CD4-positive, alpha-beta memory T cell (primary cell): Measurements from ENCODE around the gene MYO7A. TPM values are rescaled to one million over a fixed set of nuclear protein-coding genes. Genes with fewer than 3 reads are reported as not detected.

Source experiments
- CTCF ChIA-PET: fragments of 350-600 bp; sonication (Branson Sonifier 250); formaldehyde crosslinking; loops from one replicate; lab custom pipeline; 2021; ENCODE audit warnings: inconsistent platforms; ENCODE audit not compliant: partially characterized antibody; lab: Charles Lee
- POLR2A ChIA-PET: fragments of 350-600 bp; sonication (Branson Sonifier 250); formaldehyde crosslinking; loops from one replicate; lab custom pipeline; 2021; ENCODE audit not compliant: partially characterized antibody; lab: Charles Lee
- DNase-seq, 5 donors: peaks; one replicate each; pipeline versions ENCODE4 v3.0.0 to v3.0.0-alpha.2; 2020 to 2022; ENCODE audit warnings: mixed read lengths in 1 of 5
- H3K27ac ChIP-seq: one replicate; pipeline ENCODE4 v1.7.0; 2013; ENCODE audit warnings: low read depth, low read length
- H3K27me3 ChIP-seq: 2 replicates; pipeline ENCODE4 v1.7.0; 2013; ENCODE audit warnings: mild to moderate bottlenecking, low read length, moderate library complexity; ENCODE audit not compliant: insufficient read depth
- H3K36me3 ChIP-seq: 2 replicates; pipeline ENCODE4 v1.7.0; 2013; ENCODE audit warnings: mild to moderate bottlenecking, low read length, moderate library complexity; ENCODE audit not compliant: insufficient read depth
- H3K4me1 ChIP-seq: 2 replicates; pipeline ENCODE4 v1.7.0; 2013; ENCODE audit warnings: mild to moderate bottlenecking, low read length, moderate library complexity; ENCODE audit not compliant: insufficient read depth
- H3K4me3 ChIP-seq, 2 donors: one replicate each; pipeline ENCODE4 v1.7.0; 2013; ENCODE audit warnings: low read length in 2 of 2, mild to moderate bottlenecking in 1 of 2
- H3K9me3 ChIP-seq, 2 donors: one replicate each; pipeline ENCODE4 v1.7.0; 2013; ENCODE audit warnings: low read length in 2 of 2, control low read depth in 1 of 2; ENCODE audit not compliant: control insufficient read depth in 1 of 2
- H3K27ac Mint-ChIP-seq, 7 donors: one replicate each; pipeline ENCODE4 v1.8.0; 2020 to 2021; ENCODE audit warnings: mixed read lengths in 7 of 7, mild to moderate bottlenecking in 6 of 7, inconsistent platforms in 3 of 7, moderate library complexity in 3 of 7
- H3K27me3 Mint-ChIP-seq, 2 donors: one replicate each; pipeline ENCODE4 v1.8.0; 2020 to 2021; ENCODE audit warnings: mixed read lengths in 2 of 2
- H3K36me3 Mint-ChIP-seq, 2 donors: one replicate each; pipeline ENCODE4 v1.8.0; 2020 to 2021; ENCODE audit warnings: mixed read lengths in 2 of 2, inconsistent platforms in 1 of 2, mild to moderate bottlenecking in 1 of 2
- H3K4me1 Mint-ChIP-seq, 4 donors: one replicate each; pipeline ENCODE4 v1.8.0; 2020 to 2021; ENCODE audit warnings: mixed read lengths in 4 of 4, mild to moderate bottlenecking in 1 of 4
- H3K4me3 Mint-ChIP-seq, 8 donors: one replicate each; pipeline ENCODE4 v1.8.0; 2020 to 2021; ENCODE audit warnings: mixed read lengths in 8 of 8, mild to moderate bottlenecking in 7 of 8, moderate library complexity in 6 of 8, inconsistent platforms in 3 of 8
- H3K9me3 Mint-ChIP-seq, 8 donors: one replicate each; pipeline ENCODE4 v1.8.0; 2020 to 2021; ENCODE audit warnings: mixed read lengths in 8 of 8, mild to moderate bottlenecking in 5 of 8, inconsistent platforms in 3 of 8, moderate library complexity in 1 of 8
- intact Hi-C: fragments of 100-400 bp; cut with micrococcal nuclease; formaldehyde crosslinking; loops from one replicate; pipeline ENCODE4 v1.15.1; 2023
- polyA plus RNA-seq, 2 donors: library from polyadenylated mRNA; unstranded; fragments of 300-500 nt; fragmentation: Illumina TruSeq; gene quantifications; one replicate each; pipeline ENCODE4 v1.2.3, GENCODE V29; 2021
- total RNA-seq, 2 experiments: library from RNA; stranded (reverse); gene quantifications; one replicate each; pipeline ENCODE4 v1.2.3, GENCODE V29; 2021

MYO7A gene
- total and polyA plus RNA-seq, 4 experiments from 2014 or later = 0.20 to 0.47 (median 0.24) TPM; not detected in 1

- Mint-ChIP-seq H3K36me3 (no peaks in the 10 kb centered on the region), H3K4me1 (no peaks in the 10 kb centered on the region), H3K4me3 (no peak overlapping the region), H3K27me3 (peaks cover 4 to 7% of the 10 kb centered on the region in 2 donors), H3K9me3 (peaks cover 0 to 5% (median 0%) of the 10 kb centered on the region in 8 donors), H3K27ac (no peak overlapping the region)
- CTCF ChIA-PET = no interaction called here
- intact Hi-C loops = no loop called here
- H3K36me3 ChIP-seq = no peaks in the 10 kb centered on the region
- POLR2A ChIA-PET = no interaction called here
- no peak overlapping the region for H3K27ac ChIP-seq
- no peak overlapping the region for H3K4me3 ChIP-seq
- no peak for DNase-seq
- H3K9me3 ChIP-seq = no peaks in the 10 kb centered on the region
- H3K4me1 ChIP-seq = no peaks in the 10 kb centered on the region
- no peaks in the 10 kb centered on the region for H3K27me3 ChIP-seq
Observed at GRCh38 chr11:77236901-77237300, 108.9 kb downstream of the MYO7A start.

- H3K27ac Mint-ChIP-seq = no peak overlapping the region
- no peak overlapping the region for H3K4me3 Mint-ChIP-seq
- intact Hi-C loops = no loop called here
- Histone ChIP-seq H3K27ac (no peak overlapping the region), H3K9me3 (no peaks in the 10 kb centered on the region), H3K4me3 (no peak overlapping the region), H3K36me3 (no peaks in the 10 kb centered on the region), H3K4me1 (no peaks in the 10 kb centered on the region), H3K27me3 (no peaks in the 10 kb centered on the region)
- peaks cover 0 to 5% (median 0%) of the 10 kb centered on the region in 8 donors for H3K9me3 Mint-ChIP-seq
- POLR2A ChIA-PET = no interaction called here
- H3K27me3 Mint-ChIP-seq = peaks cover 0 to 2% of the 10 kb centered on the region in 2 donors
- no peaks in the 10 kb centered on the region for H3K4me1 Mint-ChIP-seq
- no peaks in the 10 kb centered on the region for H3K36me3 Mint-ChIP-seq
- CTCF ChIA-PET = no interaction called here
- DNase-seq = no peak
Observed at GRCh38 chr11:77244277-77245027, 116.4 kb downstream of the MYO7A start.

- Mint-ChIP-seq H3K9me3 (peaks cover 2 to 27% (median 16%) of the 10 kb centered on the region in 8 donors), H3K27ac (no peak overlapping the region), H3K4me1 (no peaks in the 10 kb centered on the region), H3K36me3 (peaks cover 0 to 2% of the 10 kb centered on the region in 2 donors), H3K4me3 (no peak overlapping the region), H3K27me3 (peaks cover 0 to 6% of the 10 kb centered on the region in 2 donors)
- Histone ChIP-seq H3K4me3 (no peak overlapping the region), H3K4me1 (no peaks in the 10 kb centered on the region), H3K27me3 (no peaks in the 10 kb centered on the region), H3K27ac (no peak overlapping the region), H3K9me3 (peaks cover 0 to 7% of the 10 kb centered on the region in 2 donors), H3K36me3 (no peaks in the 10 kb centered on the region)
- DNase-seq = no peak
- POLR2A ChIA-PET = no interaction called here
- intact Hi-C loops = no loop called here
- CTCF ChIA-PET = no interaction called here
Observed at GRCh38 chr11:77249427-77249826, 121.4 kb downstream of the MYO7A start.

GRCh38 chr11:77250881-77251640 lies 123.0 kb downstream of the MYO7A start:
- H3K27ac Mint-ChIP-seq = no peak overlapping the region
- ChIA-PET POLR2A (no interaction called here), CTCF (interaction anchor here (0.7 kb wide), 1 partner anchor 24 kb away, joined by 3 read pairs; no protein-coding TSS in a partner anchor)
- Histone ChIP-seq H3K27me3 (no peaks in the 10 kb centered on the region), H3K27ac (no peak overlapping the region), H3K4me3 (no peak overlapping the region), H3K9me3 (peaks cover 0 to 7% of the 10 kb centered on the region in 2 donors), H3K36me3 (no peaks in the 10 kb centered on the region), H3K4me1 (no peaks in the 10 kb centered on the region)
- intact Hi-C loops = no loop called here
- no peak overlapping the region for H3K4me3 Mint-ChIP-seq
- no peaks in the 10 kb centered on the region for H3K4me1 Mint-ChIP-seq
- H3K27me3 Mint-ChIP-seq = peaks cover 0 to 10% of the 10 kb centered on the region in 2 donors
- H3K36me3 Mint-ChIP-seq = peaks cover 0 to 2% of the 10 kb centered on the region in 2 donors
- no peak for DNase-seq
- H3K9me3 Mint-ChIP-seq = peaks cover 2 to 27% (median 16%) of the 10 kb centered on the region in 8 donors

- Histone ChIP-seq H3K27me3 (no peaks in the 10 kb centered on the region), H3K4me3 (no peak overlapping the region), H3K4me1 (no peaks in the 10 kb centered on the region), H3K36me3 (no peaks in the 10 kb centered on the region), H3K9me3 (peaks cover 0 to 7% of the 10 kb centered on the region in 2 donors), H3K27ac (no peak overlapping the region)
- ChIA-PET CTCF (no interaction called here), POLR2A (no interaction called here)
- no peaks in the 10 kb centered on the region for H3K4me1 Mint-ChIP-seq
- peaks cover 1 to 13% of the 10 kb centered on the region in 2 donors for H3K27me3 Mint-ChIP-seq
- H3K36me3 Mint-ChIP-seq = peaks cover 0 to 2% of the 10 kb centered on the region in 2 donors
- H3K9me3 Mint-ChIP-seq = peaks cover 2 to 27% (median 16%) of the 10 kb centered on the region in 8 donors
- DNase-seq = no peak
- intact Hi-C loops = no loop called here
- H3K27ac Mint-ChIP-seq = no peak overlapping the region
- H3K4me3 Mint-ChIP-seq = no peak overlapping the region
Observed at GRCh38 chr11:77252555-77253270, 124.7 kb downstream of the MYO7A start.

- Histone ChIP-seq H3K4me1 (no peaks in the 10 kb centered on the region), H3K4me3 (no peak overlapping the region), H3K9me3 (peaks cover 0 to 7% of the 10 kb centered on the region in 2 donors), H3K27me3 (no peaks in the 10 kb centered on the region), H3K36me3 (no peaks in the 10 kb centered on the region), H3K27ac (no peak overlapping the region)
- Mint-ChIP-seq H3K36me3 (peaks cover 0 to 2% of the 10 kb centered on the region in 2 donors), H3K27ac (no peak overlapping the region), H3K4me3 (no peak overlapping the region), H3K27me3 (peaks cover 7 to 14% of the 10 kb centered on the region in 2 donors), H3K9me3 (peaks cover 2 to 27% (median 16%) of the 10 kb centered on the region in 8 donors), H3K4me1 (no peaks in the 10 kb centered on the region)
- POLR2A ChIA-PET = no interaction called here
- DNase-seq = no peak
- intact Hi-C loops = no loop called here
- CTCF ChIA-PET = no interaction called here
Observed at GRCh38 chr11:77253690-77254089, 125.6 kb downstream of the MYO7A start.

- Histone ChIP-seq H3K4me1 (no peaks in the 10 kb centered on the region), H3K9me3 (no peaks in the 10 kb centered on the region), H3K4me3 (no peak overlapping the region), H3K36me3 (no peaks in the 10 kb centered on the region), H3K27ac (no peak overlapping the region), H3K27me3 (no peaks in the 10 kb centered on the region)
- ChIA-PET CTCF (no interaction called here), POLR2A (no interaction called here)
- DNase-seq = no peak
- no peak overlapping the region for H3K4me3 Mint-ChIP-seq
- intact Hi-C loops = no loop called here
- H3K4me1 Mint-ChIP-seq = no peaks in the 10 kb centered on the region
- H3K27ac Mint-ChIP-seq = no peak overlapping the region
- H3K9me3 Mint-ChIP-seq = peaks cover 2 to 32% (median 20%) of the 10 kb centered on the region in 8 donors
- H3K36me3 Mint-ChIP-seq = no peaks in the 10 kb centered on the region
- peaks cover 16 to 20% of the 10 kb centered on the region in 2 donors for H3K27me3 Mint-ChIP-seq
Observed at GRCh38 chr11:77259641-77260040, 131.6 kb downstream of the MYO7A start.
